HepG2 (cell line): ENCODE data around the gene SPSB1.

Experiments used
- SRSF1 ChIP-seq: fragments of 200-400 bp; formaldehyde crosslinking; optimal IDR thresholded peaks from 2 replicates; pipeline ENCODE3; 2017; ENCODE audit warnings: mild to moderate bottlenecking, low read depth, low read length, moderate library complexity
- TF ChIP-seq, protein P1 (sequence below): sonication (generic); formaldehyde crosslinking; IDR thresholded peaks from 2 replicates; pipeline ENCODE4 v1.5.0; 2020; ENCODE audit warnings: missing genetic modification reagents

- TF ChIP-seq SRSF1 = no peak
- TF ChIP-seq, protein P1, sequence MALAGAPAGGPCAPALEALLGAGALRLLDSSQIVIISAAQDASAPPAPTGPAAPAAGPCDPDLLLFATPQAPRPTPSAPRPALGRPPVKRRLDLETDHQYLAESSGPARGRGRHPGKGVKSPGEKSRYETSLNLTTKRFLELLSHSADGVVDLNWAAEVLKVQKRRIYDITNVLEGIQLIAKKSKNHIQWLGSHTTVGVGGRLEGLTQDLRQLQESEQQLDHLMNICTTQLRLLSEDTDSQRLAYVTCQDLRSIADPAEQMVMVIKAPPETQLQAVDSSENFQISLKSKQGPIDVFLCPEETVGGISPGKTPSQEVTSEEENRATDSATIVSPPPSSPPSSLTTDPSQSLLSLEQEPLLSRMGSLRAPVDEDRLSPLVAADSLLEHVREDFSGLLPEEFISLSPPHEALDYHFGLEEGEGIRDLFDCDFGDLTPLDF = no peak
Measured at GRCh38 chr1:9340172-9340854, 47.6 kb downstream of the SPSB1 start.
